H1 (cell line): ENCODE data around the gene ATG16L2. TPM values are rescaled to one million over a fixed set of nuclear protein-coding genes. Genes with fewer than 3 reads are reported as not detected.

Source experiments
- CBX5 ChIP-seq: fragments of 300-800, 300-1000 bp; sonication (generic); IDR thresholded peaks from 2 replicates; pipeline ENCODE4 v1.7.1; 2016; ENCODE audit warnings: antibody characterized with exemption, low read length, low read depth
- EZH2 ChIP-seq: fragments of 200-600 bp; sonication (generic); IDR thresholded peaks from 2 replicates; pipeline ENCODE4 v1.7.1; 2012; ENCODE audit warnings: low read depth, mild to moderate bottlenecking, moderate library complexity, low read length, inconsistent platforms; ENCODE audit not compliant: severe bottlenecking
- HDAC2 ChIP-seq, 2 experiments: fragments of 300-600 bp in 1 of 2; sonication (generic) in 1 of 2; IDR thresholded peaks; 2 replicates each; pipeline ENCODE4 v1.6.1; 2011 to 2012; ENCODE audit warnings: low read depth in 2 of 2, low read length in 2 of 2, mild to moderate bottlenecking in 2 of 2, moderate library complexity in 2 of 2, borderline replicate concordance in 1 of 2, inconsistent platforms in 1 of 2
- RFX5 ChIP-seq: IDR thresholded peaks from 2 replicates; pipeline ENCODE4 v1.6.1; 2011; ENCODE audit warnings: low read depth, low read length, improper control_type of control experiment, borderline replicate concordance
- polyA plus RNA-seq, 7 experiments: library from polyadenylated mRNA; depleted of rRNA in 3 of 7; stranded (reverse) in 5 of 7; unstranded in 2 of 7; fragments of >200 nt in 5 of 7; fragments of 200-250 nt in 2 of 7; gene quantifications; 1 replicate in 5 of 7; 2 replicates in 1 of 7; 4 replicates in 1 of 7; pipeline versions ENCODE4 v1.2.1 to v1.2.3, GENCODE V29; 2011 to 2013; ENCODE audit warnings: missing spikeins in 2 of 7, mixed read lengths in 2 of 7
- total RNA-seq: library from RNA; stranded (reverse); fragmentation: NEBNext Ultra II Directional; extraction: Animal tissue kit (Norgen Biotek cat#: 25700); gene quantifications from 2 replicates; pipeline ENCODE4 v1.2.1, GENCODE V29; 2021

ATG16L2 gene
- total and polyA plus RNA-seq, 2 of the 8 experiments (the other 6 are each of a cell fraction or from before 2014, with no cell fraction given) = 11.0 to 18.5 TPM

GRCh38 chr11:72815110-72815618, 953 bp downstream of the ATG16L2 start (continued):
- TF ChIP-seq HDAC2 (IDR thresholded peaks at IDR 0.05; ENCODE audit: borderline replicate concordance in 1 of 2, low read depth in 2 of 2, low read length in 2 of 2) (no peak), RFX5 (no peak), EZH2 (no peak), CBX5 (no peak)
